ENCODE measurements around the gene CD320. TPM values are rescaled to one million over a fixed set of nuclear protein-coding genes. Genes with fewer than 3 reads are reported as not detected.

The CD320 gene
- total and polyA plus RNA-seq, 2 donors (not counting 1 experiment from before 2014, with no cell fraction given) = 30.5 to 32.6 TPM

- intact Hi-C loops (cut with micrococcal nuclease) = no loop called here
- H3K36me3 ChIP-seq (replicated peaks in 1 of 2; ENCODE audit: control extremely low read depth in 1 of 2, control insufficient read depth in 1 of 2, extremely low read depth in 1 of 2, insufficient read depth in 2 of 2, low read length in 1 of 2) = peaks cover 3 to 53% of the 10 kb centered on the region in 2 experiments
- no peak for ATAC-seq (ENCODE audit: low read depth)
- CTCF ChIA-PET = interaction anchor here (1.1 to 5.4 kb wide), 6 partner anchors 9 to 310 kb away, joined by 3 to 62 read pairs (median 5); partner anchors contain the start of gene TIMM44
- TF ChIP-seq EZH2 (IDR thresholded peaks at IDR 0.05; ENCODE audit: borderline replicate concordance, insufficient read depth, low read depth, low read length, poor library complexity, severe bottlenecking) (no peak), CTCF (IDR thresholded peaks at IDR 0.05) (no peak)
- H3K27me3 Mint-ChIP-seq = no peaks in the 10 kb centered on the region
- POLR2A ChIA-PET = no interaction called here
- no peak overlapping the region for H3K9ac ChIP-seq (ENCODE audit: low read length)
- H2AFZ ChIP-seq (ENCODE audit: insufficient read depth, low read depth, low read length, poor library complexity, severe bottlenecking) = no peak overlapping the region
- no peaks in the 10 kb centered on the region for H3K9me3 Mint-ChIP-seq (ENCODE audit: insufficient read depth)
- peaks cover 3% of the 10 kb centered on the region for H3K4me1 Mint-ChIP-seq
- peaks cover 4% of the 10 kb centered on the region for H3K79me2 ChIP-seq (ENCODE audit: control insufficient read depth, insufficient read depth, low read length)
- H3K9me3 ChIP-seq (ENCODE audit: control extremely low read depth in 1 of 3, control insufficient read depth in 2 of 3, insufficient read depth in 1 of 3, low read length in 2 of 3) = no peaks in the 10 kb centered on the region
- no peak for DNase-seq
- H3K27ac ChIP-seq (ENCODE audit: low read length in 2 of 2) = no peak overlapping the region
- H3K27ac Mint-ChIP-seq = no peak overlapping the region
- H3K4me3 Mint-ChIP-seq = no peak overlapping the region
- WGBS (ENCODE audit: insufficient coverage) = 100% methylated on average over 9 of the region's 11 CpGs
- no peak overlapping the region for H3K4me3 ChIP-seq (ENCODE audit: control extremely low read depth in 1 of 5, extremely low read depth in 1 of 5, insufficient read depth in 1 of 5, low read depth in 2 of 5, low read length in 4 of 5)
- H3K27me3 ChIP-seq (replicated peaks in 1 of 4; ENCODE audit: control extremely low read depth in 1 of 4, control insufficient read depth in 3 of 4, insufficient read depth in 4 of 4, low read length in 3 of 4) = no peaks in the 10 kb centered on the region
- peaks cover 5 to 7% of the 10 kb centered on the region in 2 donors for H3K4me1 ChIP-seq (ENCODE audit: control insufficient read depth in 2 of 2, insufficient read depth in 2 of 2, low read length in 2 of 2)
- H4K20me1 ChIP-seq (ENCODE audit: control insufficient read depth, insufficient read depth, low read length, poor library complexity, severe bottlenecking) = peaks cover 21% of the 10 kb centered on the region
- no peak overlapping the region for H3K4me2 ChIP-seq (replicated peaks; ENCODE audit: low read depth, low read length, poor library complexity, severe bottlenecking)
These were observed 53.7 kb downstream of the CD320 start for GRCh38 chr19:8254286-8255001.

GRCh38 chr19:8253678-8254077 lies 54.5 kb downstream of the CD320 start:
- H3K4me1 ChIP-seq (ENCODE audit: control insufficient read depth in 2 of 2, insufficient read depth in 2 of 2, low read length in 2 of 2) = peaks cover 5 to 7% of the 10 kb centered on the region in 2 donors
- Mint-ChIP-seq H3K4me1 (peaks cover 5% of the 10 kb centered on the region), H3K27ac (no peak overlapping the region), H3K27me3 (no peaks in the 10 kb centered on the region), H3K9me3 (ENCODE audit: insufficient read depth) (no peaks in the 10 kb centered on the region), H3K4me3 (no peak overlapping the region)
- intact Hi-C loops (cut with micrococcal nuclease) = loop anchor here (1.0 to 2.0 kb wide), 4 partner anchors 61 to 309 kb away; no protein-coding TSS in a partner anchor
- ChIA-PET CTCF (interaction anchor here (0.6 to 5.4 kb wide), 23 partner anchors 9 to 309 kb away, joined by 3 to 62 read pairs (median 4); partner anchors contain the start of gene TIMM44), POLR2A (interaction anchor here (0.7 to 1.0 kb wide), 2 partner anchors 67 to 99 kb away, joined by 4 to 5 read pairs; no protein-coding TSS in a partner anchor)
- no peak overlapping the region for H3K4me2 ChIP-seq (replicated peaks; ENCODE audit: low read depth, low read length, poor library complexity, severe bottlenecking)
- H3K36me3 ChIP-seq (replicated peaks in 1 of 2; ENCODE audit: control extremely low read depth in 1 of 2, control insufficient read depth in 1 of 2, extremely low read depth in 1 of 2, insufficient read depth in 2 of 2, low read length in 1 of 2) = peaks cover 3 to 47% of the 10 kb centered on the region in 2 experiments
- no peak overlapping the region for H3K9ac ChIP-seq (ENCODE audit: low read length)
- H2AFZ ChIP-seq (ENCODE audit: insufficient read depth, low read depth, low read length, poor library complexity, severe bottlenecking) = no peak overlapping the region
- ATAC-seq (ENCODE audit: low read depth) (no peak), DNase-seq (no peak)
- H3K79me2 ChIP-seq (ENCODE audit: control insufficient read depth, insufficient read depth, low read length) = peaks cover 10% of the 10 kb centered on the region
- H3K27ac ChIP-seq (ENCODE audit: low read length in 2 of 2) = no peak overlapping the region
- H4K20me1 ChIP-seq (ENCODE audit: control insufficient read depth, insufficient read depth, low read length, poor library complexity, severe bottlenecking) = peaks cover 25% of the 10 kb centered on the region
- H3K27me3 ChIP-seq (replicated peaks in 1 of 4; ENCODE audit: control extremely low read depth in 1 of 4, control insufficient read depth in 3 of 4, insufficient read depth in 4 of 4, low read length in 3 of 4) = no peaks in the 10 kb centered on the region
- H3K9me3 ChIP-seq (ENCODE audit: control extremely low read depth in 1 of 3, control insufficient read depth in 2 of 3, insufficient read depth in 1 of 3, low read length in 2 of 3) = no peaks in the 10 kb centered on the region
- no peak for TF ChIP-seq CTCF (IDR thresholded peaks at IDR 0.05)
- no peak for TF ChIP-seq EZH2 (IDR thresholded peaks at IDR 0.05; ENCODE audit: borderline replicate concordance, insufficient read depth, low read depth, low read length, poor library complexity, severe bottlenecking)
- no peak overlapping the region for H3K4me3 ChIP-seq (ENCODE audit: control extremely low read depth in 1 of 5, extremely low read depth in 1 of 5, insufficient read depth in 1 of 5, low read depth in 2 of 5, low read length in 4 of 5)
- 84% methylated on average over 8 of the region's 12 CpGs for WGBS (ENCODE audit: insufficient coverage)

All from B cell (primary cell).